Panc1 (cell line): ENCODE measurements around the gene TTLL10. TPM values are rescaled to one million over a fixed set of nuclear protein-coding genes. Genes with fewer than 3 reads are reported as not detected.

Source experiments
- ATAC-seq: fragments of 200-7000 bp; cut with Tn5 transposase; 2 replicates; pipeline ENCODE4 v1.9.1; 2020; ENCODE audit warnings: mild to moderate bottlenecking, moderate library complexity
- BruUV-seq: library from RNA; stranded (reverse); fragments of 400-500 nt; replicated peaks from 2 replicates; lab custom pipeline; 2021; lab: Mats Ljungman, UMichigan
- CTCF ChIA-PET: fragments of 300-600 bp; sonication (Branson Sonifier 250); formaldehyde crosslinking; loops from one replicate; lab custom pipeline; 2022; ENCODE audit warnings: antibody characterized with exemption; lab: Charles Lee
- POLR2A ChIA-PET: fragments of 300-600 bp; sonication (Branson Sonifier 250); formaldehyde crosslinking; loops from one replicate; lab custom pipeline; 2022; ENCODE audit warnings: antibody characterized with exemption; lab: Charles Lee
- DNase-seq: peaks from one replicate; pipeline ENCODE4 v3.0.0-alpha.2; 2010; ENCODE audit warnings: low read depth, low spot score
- H3K27ac ChIP-seq: 2 replicates; pipeline ENCODE4 v1.5.1; 2011; ENCODE audit warnings: mild to moderate bottlenecking, low read length, inconsistent platforms
- H3K27me3 ChIP-seq: fragments of 200-500 bp; sonication (Bioruptor generic); 2 replicates; pipeline ENCODE4 v1.6.0; 2014; ENCODE audit warnings: low read length, inconsistent platforms; ENCODE audit not compliant: control insufficient read depth, insufficient read depth
- H3K36me3 ChIP-seq: fragments of 200-500 bp; sonication (Bioruptor generic); 2 replicates; pipeline ENCODE4 v1.5.1; 2014; ENCODE audit warnings: inconsistent platforms, mild to moderate bottlenecking, low read length, moderate library complexity; ENCODE audit not compliant: control insufficient read depth, insufficient read depth
- H3K4me1 ChIP-seq: 2 replicates; pipeline ENCODE4 v1.5.1; 2011; ENCODE audit warnings: inconsistent platforms, mild to moderate bottlenecking, low read length, moderate library complexity; ENCODE audit not compliant: control insufficient read depth, insufficient read depth
- H3K4me3 ChIP-seq, 2 experiments: 2 replicates each; pipeline ENCODE4 v1.5.1; 2011 to 2012; ENCODE audit warnings: low read depth in 2 of 2, low read length in 2 of 2, mild to moderate bottlenecking in 2 of 2, inconsistent platforms in 1 of 2, moderate library complexity in 1 of 2
- H3K9me3 ChIP-seq: fragments of 200-500 bp; sonication (Bioruptor generic); 2 replicates; pipeline ENCODE4 v1.5.1; 2014; ENCODE audit warnings: low read depth, mild to moderate bottlenecking, inconsistent platforms, low read length, moderate library complexity; ENCODE audit not compliant: control insufficient read depth, insufficient read depth
- POLR2AphosphoS5 ChIP-seq: IDR thresholded peaks from 2 replicates; pipeline ENCODE4 v1.6.1; 2012; ENCODE audit warnings: mild to moderate bottlenecking, low read depth, low read length, moderate library complexity
- SIN3A ChIP-seq: IDR thresholded peaks from 2 replicates; pipeline ENCODE4 v1.6.1; 2012; ENCODE audit warnings: low read depth, mild to moderate bottlenecking, low read length, moderate library complexity, borderline replicate concordance; ENCODE audit not compliant: insufficient read depth
- TCF7L2 ChIP-seq: IDR thresholded peaks from 2 replicates; pipeline ENCODE4 v1.6.1; 2011; ENCODE audit warnings: mild to moderate bottlenecking, low read depth, low read length, inconsistent platforms
- in situ Hi-C: cut with HindIII; loops from 2 replicates; pipeline ENCODE4 v1.10.0; 2016; ENCODE audit warnings: low sequenced_read_pairs, low pct_unique_long_range_greater_than_20kb
- intact Hi-C: fragments of 100-400 bp; cut with micrococcal nuclease; formaldehyde crosslinking; loops from one replicate; pipeline ENCODE4 v1.10.0; 2022; ENCODE audit not compliant: unreplicated experiment
- total RNA-seq: library from RNA; stranded (reverse); gene quantifications from one replicate; pipeline ENCODE4 v1.2.1, GENCODE V29; 2021; ENCODE audit not compliant: unreplicated experiment
- TF ChIP-seq, protein P1 (sequence below), 2 experiments: IDR thresholded peaks; 2 replicates each; pipeline ENCODE4 v1.6.1; 2011 to 2012; ENCODE audit warnings: low read depth in 2 of 2, control low read depth in 1 of 2, low read length in 1 of 2, mild to moderate bottlenecking in 1 of 2, moderate library complexity in 1 of 2; ENCODE audit not compliant: insufficient read depth in 1 of 2
- TF ChIP-seq, protein P2 (sequence below): fragments of 450-650 bp; IDR thresholded peaks from 2 replicates; pipeline ENCODE4 v1.5.1; 2017; ENCODE audit warnings: mild to moderate bottlenecking

Gene TTLL10
- total RNA-seq, 1 experiment from 2014 or later, result not detected

DNA sequence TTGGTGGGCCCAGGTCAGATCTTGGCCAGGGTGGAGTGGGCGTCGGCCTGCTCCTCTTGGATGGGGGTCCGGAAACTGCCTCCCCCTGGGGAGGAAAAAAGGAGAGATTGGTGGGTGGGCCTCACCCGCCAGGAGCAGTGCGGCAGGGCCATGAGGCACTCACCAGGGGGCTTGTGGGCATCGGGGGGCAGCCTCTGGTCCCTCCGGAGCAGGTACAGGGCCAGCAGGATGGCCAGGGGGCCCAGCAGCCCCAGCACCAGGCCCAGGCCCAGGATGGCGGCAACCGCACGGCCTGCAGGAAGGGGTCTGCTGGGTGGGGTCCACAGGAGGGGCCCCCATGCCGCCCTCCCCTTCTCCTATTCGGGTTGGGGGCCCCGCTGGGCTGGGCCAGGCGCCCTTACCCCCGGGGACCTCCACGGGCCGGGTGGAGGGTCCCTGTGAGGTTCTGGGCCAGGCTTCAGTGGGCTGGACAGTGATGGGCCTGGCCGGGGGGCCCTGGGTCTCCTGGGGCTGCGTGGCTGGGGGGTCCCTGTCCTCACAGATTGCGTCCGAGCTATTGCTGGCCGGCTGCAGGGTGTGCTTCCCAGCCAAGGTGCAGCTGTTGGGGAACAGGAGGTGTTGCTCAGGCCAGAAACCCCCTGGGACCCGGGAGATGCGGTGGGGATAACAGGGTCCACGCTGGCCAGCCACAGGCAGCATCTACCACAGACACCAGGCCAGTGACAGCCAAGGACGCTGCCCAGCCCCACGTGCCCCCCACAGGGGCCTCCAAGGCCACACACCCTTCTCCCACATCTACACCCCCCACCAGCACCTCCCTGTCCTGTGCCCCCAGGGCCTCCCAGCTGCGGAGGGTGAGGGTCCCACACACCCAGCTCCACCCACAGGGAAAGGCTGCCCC lies 38.1 kb downstream of the TTLL10 start:
- intact Hi-C loops (no loop called here), in situ Hi-C loops (no loop called here)
- H3K27me3 ChIP-seq, result no peaks in the 10 kb centered on the region
- DNase-seq, result no peak
- no peaks in the 10 kb centered on the region for H3K36me3 ChIP-seq
- ATAC-seq, result no peak
- no TSS peak for BruUV-seq
- no peak overlapping the region for H3K4me3 ChIP-seq
- H3K27ac ChIP-seq, result no peak overlapping the region
- peaks cover 8% of the 10 kb centered on the region for H3K4me1 ChIP-seq
- H3K9me3 ChIP-seq, result no peaks in the 10 kb centered on the region
- no peak for TF ChIP-seq POLR2AphosphoS5
- no peak for TF ChIP-seq SIN3A
- TF ChIP-seq, protein P1, sequence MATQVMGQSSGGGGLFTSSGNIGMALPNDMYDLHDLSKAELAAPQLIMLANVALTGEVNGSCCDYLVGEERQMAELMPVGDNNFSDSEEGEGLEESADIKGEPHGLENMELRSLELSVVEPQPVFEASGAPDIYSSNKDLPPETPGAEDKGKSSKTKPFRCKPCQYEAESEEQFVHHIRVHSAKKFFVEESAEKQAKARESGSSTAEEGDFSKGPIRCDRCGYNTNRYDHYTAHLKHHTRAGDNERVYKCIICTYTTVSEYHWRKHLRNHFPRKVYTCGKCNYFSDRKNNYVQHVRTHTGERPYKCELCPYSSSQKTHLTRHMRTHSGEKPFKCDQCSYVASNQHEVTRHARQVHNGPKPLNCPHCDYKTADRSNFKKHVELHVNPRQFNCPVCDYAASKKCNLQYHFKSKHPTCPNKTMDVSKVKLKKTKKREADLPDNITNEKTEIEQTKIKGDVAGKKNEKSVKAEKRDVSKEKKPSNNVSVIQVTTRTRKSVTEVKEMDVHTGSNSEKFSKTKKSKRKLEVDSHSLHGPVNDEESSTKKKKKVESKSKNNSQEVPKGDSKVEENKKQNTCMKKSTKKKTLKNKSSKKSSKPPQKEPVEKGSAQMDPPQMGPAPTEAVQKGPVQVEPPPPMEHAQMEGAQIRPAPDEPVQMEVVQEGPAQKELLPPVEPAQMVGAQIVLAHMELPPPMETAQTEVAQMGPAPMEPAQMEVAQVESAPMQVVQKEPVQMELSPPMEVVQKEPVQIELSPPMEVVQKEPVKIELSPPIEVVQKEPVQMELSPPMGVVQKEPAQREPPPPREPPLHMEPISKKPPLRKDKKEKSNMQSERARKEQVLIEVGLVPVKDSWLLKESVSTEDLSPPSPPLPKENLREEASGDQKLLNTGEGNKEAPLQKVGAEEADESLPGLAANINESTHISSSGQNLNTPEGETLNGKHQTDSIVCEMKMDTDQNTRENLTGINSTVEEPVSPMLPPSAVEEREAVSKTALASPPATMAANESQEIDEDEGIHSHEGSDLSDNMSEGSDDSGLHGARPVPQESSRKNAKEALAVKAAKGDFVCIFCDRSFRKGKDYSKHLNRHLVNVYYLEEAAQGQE (IDR thresholded peaks at IDR 0.05; ENCODE audit: insufficient read depth in 1 of 2, low read depth in 2 of 2, low read length in 1 of 2), result no peak
- no peak for TF ChIP-seq TCF7L2
- TF ChIP-seq, protein P2, sequence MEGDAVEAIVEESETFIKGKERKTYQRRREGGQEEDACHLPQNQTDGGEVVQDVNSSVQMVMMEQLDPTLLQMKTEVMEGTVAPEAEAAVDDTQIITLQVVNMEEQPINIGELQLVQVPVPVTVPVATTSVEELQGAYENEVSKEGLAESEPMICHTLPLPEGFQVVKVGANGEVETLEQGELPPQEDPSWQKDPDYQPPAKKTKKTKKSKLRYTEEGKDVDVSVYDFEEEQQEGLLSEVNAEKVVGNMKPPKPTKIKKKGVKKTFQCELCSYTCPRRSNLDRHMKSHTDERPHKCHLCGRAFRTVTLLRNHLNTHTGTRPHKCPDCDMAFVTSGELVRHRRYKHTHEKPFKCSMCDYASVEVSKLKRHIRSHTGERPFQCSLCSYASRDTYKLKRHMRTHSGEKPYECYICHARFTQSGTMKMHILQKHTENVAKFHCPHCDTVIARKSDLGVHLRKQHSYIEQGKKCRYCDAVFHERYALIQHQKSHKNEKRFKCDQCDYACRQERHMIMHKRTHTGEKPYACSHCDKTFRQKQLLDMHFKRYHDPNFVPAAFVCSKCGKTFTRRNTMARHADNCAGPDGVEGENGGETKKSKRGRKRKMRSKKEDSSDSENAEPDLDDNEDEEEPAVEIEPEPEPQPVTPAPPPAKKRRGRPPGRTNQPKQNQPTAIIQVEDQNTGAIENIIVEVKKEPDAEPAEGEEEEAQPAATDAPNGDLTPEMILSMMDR, result no peak
- POLR2A ChIA-PET, result no interaction called here
- CTCF ChIA-PET, result no interaction called here

DNA sequence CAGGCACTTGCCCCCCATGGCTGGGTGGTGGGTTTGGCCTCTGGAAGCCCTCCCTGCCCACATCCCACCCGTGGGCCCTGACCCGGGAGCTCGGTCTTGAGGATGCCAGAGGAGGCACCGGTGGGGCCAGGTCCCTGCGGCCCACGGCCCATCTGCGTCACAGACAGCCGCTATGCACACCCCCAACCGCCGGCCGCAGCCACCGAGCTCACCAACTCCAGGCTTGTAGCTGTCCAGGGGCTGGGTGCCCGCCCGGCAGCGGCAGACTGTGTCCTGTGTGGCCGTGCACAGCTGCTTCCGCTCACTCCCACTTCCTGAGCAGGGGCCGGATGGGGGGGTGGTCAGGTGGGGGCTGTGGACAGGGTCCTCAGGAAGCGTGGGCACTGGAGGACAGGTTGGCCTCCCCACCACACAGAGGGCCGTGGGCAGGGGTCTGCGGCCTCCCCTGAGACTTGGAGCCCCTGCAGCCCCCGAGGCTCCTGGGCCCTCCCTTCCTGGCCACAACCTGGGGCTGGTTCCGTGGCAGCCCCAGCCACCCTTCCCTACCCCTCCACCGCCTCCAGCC lies 39.2 kb downstream of the TTLL10 start:
- no peaks in the 10 kb centered on the region for H3K36me3 ChIP-seq
- in situ Hi-C loops, result no loop called here
- no peaks in the 10 kb centered on the region for H3K9me3 ChIP-seq
- no peak overlapping the region for H3K4me3 ChIP-seq
- TF ChIP-seq TCF7L2 (no peak), POLR2AphosphoS5 (no peak), SIN3A (no peak)
- TF ChIP-seq, protein P2, result no peak
- TF ChIP-seq, protein P1 (IDR thresholded peaks at IDR 0.05; ENCODE audit: insufficient read depth in 1 of 2, low read depth in 2 of 2, low read length in 1 of 2), result no peak
- H3K27ac ChIP-seq, result no peak overlapping the region
- no peak for DNase-seq
- CTCF ChIA-PET, result no interaction called here
- intact Hi-C loops, result no loop called here
- ATAC-seq, result no peak
- peaks cover 5% of the 10 kb centered on the region; the same call in 1 of the 2 replicates for H3K4me1 ChIP-seq
- BruUV-seq, result no TSS peak
- POLR2A ChIA-PET, result no interaction called here
- no peaks in the 10 kb centered on the region for H3K27me3 ChIP-seq
